Activated T-cell treated with anti-CD3 and anti-CD28 coated beads for 1 hour (primary cell): Measurements from ENCODE around the gene CHST14.
A peak's percentile ranks its signal among the peaks of the same experiment; 100 is the strongest.
"Not testable (repeated sequence)": the region's sequence is repeated elsewhere in the genome, so short reads cannot be mapped to it uniquely, and the experiment has no call there.

ENCODE experiments used
- DNase-seq: peaks from one replicate; pipeline ENCODE4 v3.0.0-alpha.2; 2020; ENCODE audit warnings: low read depth

Gene CHST14

GRCh38 chr15:40440743-40441564 lies 29.8 kb upstream of the CHST14 start, which contains the start of gene BAHD1:
Gene BAHD1 (plus strand): TSS chr15:40440953. CDS start chr15:40458465, 17,512 bp downstream.
- DNase-seq, result peak; percentile 89

GRCh38 chr15:40441565-40442531 lies 28.9 kb upstream of the CHST14 start:
- peak; percentile 12 for DNase-seq

DNA sequence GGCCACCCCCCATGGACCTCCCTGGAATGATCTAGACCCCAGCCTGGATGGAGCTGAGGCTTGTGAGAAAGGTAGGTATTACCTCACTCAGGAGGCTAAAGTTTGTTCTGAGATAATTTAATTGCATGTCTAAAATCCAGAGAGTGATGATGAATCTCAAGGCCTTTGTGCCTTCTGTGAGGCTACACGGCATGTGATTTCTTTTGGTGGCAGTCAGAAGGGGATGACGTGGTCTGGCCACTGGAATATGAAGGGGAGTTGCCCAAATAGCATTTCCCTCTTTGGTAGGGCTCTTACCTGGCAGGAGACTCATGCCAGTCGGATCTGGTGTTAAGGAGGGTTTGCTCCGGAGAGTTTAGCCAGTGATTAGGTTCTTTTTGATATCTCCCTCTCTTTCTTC lies 27.5 kb upstream of the CHST14 start:
- no peak for DNase-seq

DNA sequence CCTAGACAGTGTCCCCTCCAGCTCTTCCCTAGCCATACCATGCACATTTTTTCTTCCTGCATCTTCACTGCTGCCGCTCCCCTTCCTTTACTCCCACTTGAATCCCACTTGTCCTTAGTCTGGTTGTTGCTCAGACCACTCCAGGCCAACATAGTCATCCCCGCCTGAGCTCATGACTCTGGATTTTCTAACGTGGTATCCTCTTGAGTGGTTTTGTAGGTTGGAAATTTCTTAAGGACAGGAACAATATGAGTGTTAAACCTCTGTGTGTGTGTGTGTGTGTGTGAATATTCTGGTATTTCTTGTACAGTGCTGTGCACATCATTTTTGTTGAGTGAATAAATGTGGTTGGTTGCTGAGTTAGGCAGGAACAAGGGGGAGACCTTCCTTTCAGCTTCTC lies 26.9 kb upstream of the CHST14 start:
- no peak for DNase-seq

- no peak for DNase-seq
Observed at GRCh38 chr15:40444736-40445135, 26.0 kb upstream of the CHST14 start.

GRCh38 chr15:40445421-40445922 lies 25.3 kb upstream of the CHST14 start:
- DNase-seq, result no peak

DNA sequence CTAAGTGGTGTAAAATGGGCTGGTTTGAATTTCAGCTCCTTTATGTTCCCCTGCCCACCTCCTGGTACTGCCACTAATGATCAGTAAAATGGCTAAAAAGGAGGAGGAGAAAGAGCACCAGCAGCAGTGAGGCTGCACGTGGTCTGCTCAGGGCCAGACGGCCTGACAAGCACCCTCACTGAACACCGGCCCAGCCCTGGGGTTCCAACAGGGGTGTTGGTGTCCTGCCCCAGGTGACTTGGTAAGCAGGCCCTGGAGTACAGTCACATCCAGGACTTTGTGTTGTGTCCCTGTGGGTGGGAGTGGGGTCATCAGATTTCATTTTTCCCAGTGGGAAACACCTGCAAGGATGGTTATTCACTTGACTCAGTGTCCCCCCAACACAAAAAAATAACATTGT lies 24.6 kb upstream of the CHST14 start:
- DNase-seq, result no peak

GRCh38 chr15:40448354-40448753 lies 22.4 kb upstream of the CHST14 start:
- no peak for DNase-seq

- no peak for DNase-seq
Observed at GRCh38 chr15:40449275-40449674, 21.5 kb upstream of the CHST14 start.

DNA sequence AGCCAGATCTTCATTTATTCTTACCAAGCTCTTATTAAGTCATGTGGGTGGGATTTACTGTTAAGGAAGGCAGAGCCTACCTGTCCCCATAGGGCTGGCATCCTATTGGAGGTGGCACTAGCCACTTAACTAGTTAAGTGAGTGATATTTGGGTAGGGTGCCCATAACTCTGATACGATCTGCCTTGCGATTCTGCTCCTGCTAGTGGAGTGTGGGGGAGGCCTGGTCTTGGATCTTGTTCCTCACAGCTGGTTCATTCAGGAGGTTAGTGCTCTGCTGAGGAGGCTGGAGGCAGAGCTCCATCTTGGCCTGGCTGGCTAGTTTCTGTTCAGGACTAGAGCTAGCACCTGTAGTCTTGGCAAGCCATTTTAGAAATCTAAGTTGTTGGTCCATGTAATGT lies 20.7 kb upstream of the CHST14 start:
- no peak for DNase-seq

GRCh38 chr15:40451527-40452158 lies 19.1 kb upstream of the CHST14 start:
- no peak for DNase-seq

GRCh38 chr15:40452296-40453090 lies 18.3 kb upstream of the CHST14 start:
- no peak for DNase-seq

GRCh38 chr15:40453941-40454340 lies 16.8 kb upstream of the CHST14 start:
- DNase-seq, result not testable (repeated sequence)

DNA sequence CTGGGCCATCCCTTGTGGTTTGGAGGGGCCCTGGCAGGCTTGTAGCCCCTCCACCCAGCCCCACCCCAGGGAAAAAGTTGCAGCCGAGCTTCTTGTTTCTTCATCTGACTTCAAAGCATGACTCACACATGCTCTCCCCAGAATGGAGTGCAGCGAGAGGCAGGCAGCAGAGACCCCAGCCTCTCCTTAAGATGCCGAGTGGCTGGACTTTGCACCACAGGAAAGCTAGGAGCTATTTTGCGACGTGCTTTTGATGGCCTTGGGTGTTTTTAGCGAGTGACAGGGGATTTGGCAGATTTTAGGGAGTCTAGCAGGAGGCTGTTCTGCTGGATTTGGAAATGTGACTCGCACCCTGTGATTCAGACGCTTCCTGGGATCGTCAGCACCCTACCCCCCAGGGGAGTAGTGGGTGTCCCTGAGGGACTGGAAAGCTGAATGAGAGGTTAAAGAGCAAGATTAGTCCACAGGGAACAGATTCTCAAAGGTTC lies 15.8 kb upstream of the CHST14 start:
- no peak for DNase-seq

DNA sequence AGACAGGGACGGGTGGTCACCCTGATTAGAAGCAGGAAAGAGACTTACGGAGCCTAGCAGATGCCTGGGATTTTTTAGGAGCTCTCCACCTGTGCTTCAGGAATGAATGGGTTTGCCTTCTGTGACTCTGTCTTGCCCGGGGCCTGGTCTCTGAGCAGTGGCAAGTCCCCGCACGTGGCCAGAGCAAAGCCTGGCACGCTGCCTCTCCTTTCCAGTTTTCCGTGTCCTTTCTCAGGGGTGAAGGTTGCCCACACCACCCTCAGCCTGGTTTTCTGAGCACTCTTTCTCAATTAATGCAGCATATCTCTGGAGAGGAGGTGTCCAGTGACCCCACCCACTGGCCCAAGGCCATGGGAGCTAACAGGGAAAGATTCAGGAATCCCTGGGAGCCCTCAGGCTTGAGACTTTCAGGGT lies 14.5 kb upstream of the CHST14 start:
- no peak for DNase-seq

- DNase-seq, result no peak
Observed at GRCh38 chr15:40456738-40457137, 14.0 kb upstream of the CHST14 start.

- DNase-seq, result no peak
Observed at GRCh38 chr15:40458495-40459371, 12.1 kb upstream of the CHST14 start.

DNA sequence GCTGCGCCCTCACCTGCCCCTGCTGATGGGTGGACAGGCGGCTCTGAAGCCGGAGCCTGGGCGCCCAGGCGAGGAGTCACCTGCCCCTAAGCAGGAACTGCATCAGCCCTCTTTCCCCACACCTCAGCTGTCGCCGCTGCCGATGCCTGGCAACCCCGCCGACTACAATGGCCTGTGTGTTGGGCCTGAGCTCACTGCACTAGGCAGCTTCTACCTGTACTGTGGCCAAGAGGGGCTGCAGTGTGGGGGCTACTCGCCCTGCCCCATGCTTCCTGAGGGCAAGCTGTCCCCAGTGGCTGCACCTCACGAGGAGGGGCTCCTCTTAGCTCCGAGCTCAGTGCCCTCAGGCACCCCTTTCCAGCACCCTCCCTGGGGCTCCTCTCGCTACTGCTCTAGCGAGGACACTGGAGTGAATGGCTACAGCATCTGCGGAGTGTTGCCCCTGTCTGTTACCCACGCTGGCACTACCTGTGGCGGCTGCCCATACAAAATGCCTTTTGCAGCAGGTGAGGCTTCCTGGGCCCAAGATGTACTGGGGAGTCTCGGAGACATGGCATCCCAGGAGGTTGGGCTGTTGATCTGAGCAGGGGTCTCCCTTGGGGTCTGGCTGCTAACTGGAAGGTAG lies 11.3 kb upstream of the CHST14 start:
- no peak for DNase-seq

DNA sequence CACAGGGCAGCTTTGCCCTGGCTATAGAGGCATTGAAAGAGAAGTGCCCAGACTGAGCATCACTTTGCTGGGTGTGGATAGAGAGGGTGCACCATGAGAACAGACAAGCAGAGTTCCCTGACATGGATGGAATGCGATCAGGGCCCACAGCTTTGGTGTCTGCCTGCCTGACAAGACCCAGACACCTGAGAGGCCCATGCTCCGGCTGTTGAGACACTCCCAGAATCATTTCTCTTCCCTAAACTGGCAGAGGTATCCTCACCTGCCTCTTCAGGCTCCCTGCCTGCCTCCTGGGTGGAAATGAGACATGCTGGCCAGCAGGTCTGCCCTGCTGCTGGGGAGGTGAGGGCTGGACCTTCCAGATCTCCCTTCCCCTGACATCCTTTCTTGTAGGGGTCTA lies 10.4 kb upstream of the CHST14 start:
- DNase-seq, result no peak

GRCh38 chr15:40461958-40462357 lies 8.8 kb upstream of the CHST14 start:
- no peak for DNase-seq
